DOHH2 (cell line): ENCODE data around the gene PCBP3.

Experiments
- CTCF ChIP-seq: fragments of 200-600 bp; sonication (generic); IDR thresholded peaks from one replicate; pipeline ENCODE4 v1.5.1; 2014; ENCODE audit warnings: antibody characterized with exemption, mild to moderate bottlenecking, low read depth, low read length; ENCODE audit not compliant: poor library complexity, severe bottlenecking
- EZH2phosphoT487 ChIP-seq: fragments of 200-600 bp; sonication (generic); IDR thresholded peaks from 2 replicates; pipeline ENCODE4 v1.6.1; 2017; ENCODE audit warnings: borderline replicate concordance, mild to moderate bottlenecking, antibody characterized with exemption, low read length, moderate library complexity, mixed read lengths

GRCh38 chr21:45857761-45858160, 214.2 kb downstream of the PCBP3 start:
- TF ChIP-seq CTCF (no peak), EZH2phosphoT487 (no peak)
